Parathyroid adenoma (tissue), 2 donors: ENCODE results near the gene SLC7A6.
A peak's percentile ranks its signal among the peaks of the same experiment; 100 is the strongest.

Experiments used
- H2AFZ ChIP-seq: fragments of 300-600 bp; sonication (generic); one replicate; pipeline ENCODE4 v1.7.0; 2017; ENCODE audit warnings: antibody characterized with exemption, mild to moderate bottlenecking
- H3K27ac ChIP-seq: fragments of 300-600 bp; sonication (generic); one replicate; pipeline ENCODE4 v1.7.0; 2017
- H3K27me3 ChIP-seq: fragments of 300-600 bp; sonication (generic); one replicate; pipeline ENCODE4 v1.7.0; 2017; ENCODE audit warnings: low read length; ENCODE audit not compliant: control insufficient read depth, insufficient read depth
- H3K36me3 ChIP-seq: fragments of 300-600 bp; sonication (generic); one replicate; pipeline ENCODE4 v1.7.0; 2017; ENCODE audit warnings: low read length; ENCODE audit not compliant: control insufficient read depth, insufficient read depth
- H3K4me1 ChIP-seq: fragments of 300-600 bp; sonication (generic); one replicate; pipeline ENCODE4 v1.7.0; 2017; ENCODE audit warnings: control low read depth
- H3K4me2 ChIP-seq: fragments of 300-600 bp; sonication (generic); one replicate; pipeline ENCODE4 v1.7.0; 2017; ENCODE audit warnings: low read length
- H3K4me3 ChIP-seq: fragments of 300-600 bp; sonication (generic); one replicate; pipeline ENCODE4 v1.7.0; 2017; ENCODE audit warnings: low read depth, low read length
- H3K79me2 ChIP-seq: fragments of 300-600 bp; sonication (generic); one replicate; pipeline ENCODE4 v1.7.0; 2017; ENCODE audit warnings: control low read depth
- H3K9ac ChIP-seq: fragments of 300-600 bp; sonication (generic); one replicate; pipeline ENCODE4 v1.7.0; 2017; ENCODE audit warnings: mild to moderate bottlenecking
- H3K9me3 ChIP-seq: fragments of 300-600 bp; sonication (generic); one replicate; pipeline ENCODE4 v1.7.0; 2017; ENCODE audit warnings: low read length; ENCODE audit not compliant: control insufficient read depth
- CTCF ChIP-seq: fragments of 300-600 bp; sonication (generic); IDR thresholded peaks from one replicate; pipeline ENCODE4 v1.7.0; 2017; ENCODE audit warnings: antibody characterized with exemption, mild to moderate bottlenecking
- donor health status: primary hyperparathyroidism.

Gene SLC7A6

GRCh38 chr16:68310437-68310773 is 46.1 kb downstream of the SLC7A6 start:
- Histone ChIP-seq H3K4me2 (peak overlapping the region; percentile 94), H3K36me3 (no peaks in the 10 kb centered on the region)
- no peak for TF ChIP-seq CTCF

GRCh38 chr16:68310774-68311511 is 46.6 kb downstream of the SLC7A6 start, which contains the start of the genes PRMT7 and SLC7A6OS:
Gene PRMT7 (plus strand): TSS chr16:68311019. CDS start chr16:68315980, 4,961 bp downstream.
Gene SLC7A6OS (minus strand): TSS chr16:68310946. CDS start chr16:68310926, 20 bp downstream.
- Histone ChIP-seq H3K9ac (no peak within 1 kb of the TSS), H3K27me3 (no peaks in the 10 kb centered on the region), H3K36me3 (no peaks in the 10 kb centered on the region), H3K4me2 (peak within 1 kb of the TSS; percentile 94), H2AFZ (peak within 1 kb of the TSS; percentile 93), H3K27ac (peak within 1 kb of the TSS; percentile 55), H3K9me3 (no peaks in the 10 kb centered on the region), H3K79me2 (peaks cover 11% of the 10 kb centered on the region), H3K4me3 (peak within 1 kb of the TSS; percentile 85), H3K4me1 (peaks cover 9% of the 10 kb centered on the region)
- peak; percentile 11 for TF ChIP-seq CTCF

More at GRCh38 chr16:68310437-68310773, 46.1 kb downstream of the SLC7A6 start:
- peaks cover 9% of the 10 kb centered on the region for H3K4me1 ChIP-seq
- no peak overlapping the region for H3K9ac ChIP-seq
- H3K79me2 ChIP-seq: peaks cover 11% of the 10 kb centered on the region
- peak overlapping the region; percentile 55 for H3K27ac ChIP-seq
- H3K27me3 ChIP-seq: no peaks in the 10 kb centered on the region
- no peaks in the 10 kb centered on the region for H3K9me3 ChIP-seq
- H3K4me3 ChIP-seq: peak overlapping the region; percentile 85
- peak overlapping the region; percentile 93 for H2AFZ ChIP-seq

- Histone ChIP-seq H3K27ac (no peak overlapping the region), H3K79me2 (peaks cover 11% of the 10 kb centered on the region), H3K4me2 (no peak overlapping the region), H3K27me3 (no peaks in the 10 kb centered on the region), H3K4me1 (peaks cover 9% of the 10 kb centered on the region), H3K9ac (no peak overlapping the region), H3K4me3 (no peak overlapping the region), H2AFZ (no peak overlapping the region), H3K36me3 (no peaks in the 10 kb centered on the region), H3K9me3 (no peaks in the 10 kb centered on the region)
- TF ChIP-seq CTCF: no peak
Measured at GRCh38 chr16:68313116-68313515, 48.8 kb downstream of the SLC7A6 start.

- TF ChIP-seq CTCF: no peak
- Histone ChIP-seq H3K9me3 (no peaks in the 10 kb centered on the region), H3K4me1 (no peaks in the 10 kb centered on the region), H3K4me2 (no peak overlapping the region), H3K4me3 (no peak overlapping the region), H2AFZ (no peak overlapping the region), H3K9ac (no peak overlapping the region), H3K79me2 (no peaks in the 10 kb centered on the region), H3K27me3 (no peaks in the 10 kb centered on the region), H3K36me3 (no peaks in the 10 kb centered on the region), H3K27ac (no peak overlapping the region)
Measured at GRCh38 chr16:68319185-68319908, 55.0 kb downstream of the SLC7A6 start.
